Non-pigmented ciliary epithelial cell (primary cell): ENCODE measurements around the gene DNAH3.
"Not testable (repeated sequence)": the region's sequence is repeated elsewhere in the genome, so short reads cannot be mapped to it uniquely, and the experiment has no call there.

Experiments
- DNase-seq: peaks from one replicate; pipeline ENCODE4 v3.0.0-alpha.2; 2010; ENCODE audit warnings: low read depth

Gene DNAH3

GRCh38 chr16:20997147-20997546 is 153.5 kb downstream of the DNAH3 start:
- DNase-seq = no peak

GRCh38 chr16:20995711-20996110 is 154.9 kb downstream of the DNAH3 start:
- no peak for DNase-seq

- not testable (repeated sequence) for DNase-seq
Measured at GRCh38 chr16:20989496-20990070, 161.1 kb downstream of the DNAH3 start.

GRCh38 chr16:20987049-20987448 is 163.6 kb downstream of the DNAH3 start:
- no peak for DNase-seq

DNA sequence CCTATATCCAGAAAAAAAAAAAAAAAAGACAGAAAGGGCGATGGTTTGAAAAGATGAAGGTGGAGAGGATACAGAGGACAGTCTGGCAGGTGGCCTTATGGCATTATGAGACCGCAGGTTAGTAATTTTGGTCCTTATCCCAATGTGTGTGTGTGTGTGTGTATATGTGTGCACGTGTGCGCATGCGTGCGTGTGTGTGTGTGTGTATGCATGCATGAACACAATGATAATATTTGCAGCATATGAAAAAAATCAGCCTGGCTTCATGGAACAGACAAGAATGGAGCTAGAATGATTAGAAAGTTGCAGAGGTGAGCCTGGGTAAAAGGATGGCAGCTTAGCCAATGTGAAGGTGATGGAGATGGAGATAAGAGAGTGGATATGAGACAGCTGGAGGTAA is 166.6 kb downstream of the DNAH3 start:
- DNase-seq = no peak

DNA sequence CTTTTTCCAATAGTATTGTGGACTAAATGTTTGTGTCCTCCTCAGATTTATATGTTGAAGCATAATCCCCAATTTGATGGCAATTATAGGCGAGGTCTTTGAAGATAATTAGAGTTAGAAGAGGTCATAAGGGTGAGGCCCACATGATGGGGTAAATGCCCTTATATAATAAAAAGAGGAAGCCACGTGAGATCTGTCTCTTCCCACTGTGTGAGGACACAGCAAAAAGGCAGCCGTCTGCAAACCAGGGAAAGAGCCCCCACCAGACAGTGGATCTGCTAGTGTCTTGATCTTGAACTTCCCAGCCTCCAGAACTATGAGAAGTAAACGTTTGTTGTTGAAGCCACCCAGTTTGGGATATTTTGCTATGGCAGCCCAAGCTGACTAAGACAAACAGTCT is 174.1 kb downstream of the DNAH3 start:
- no peak for DNase-seq

DNA sequence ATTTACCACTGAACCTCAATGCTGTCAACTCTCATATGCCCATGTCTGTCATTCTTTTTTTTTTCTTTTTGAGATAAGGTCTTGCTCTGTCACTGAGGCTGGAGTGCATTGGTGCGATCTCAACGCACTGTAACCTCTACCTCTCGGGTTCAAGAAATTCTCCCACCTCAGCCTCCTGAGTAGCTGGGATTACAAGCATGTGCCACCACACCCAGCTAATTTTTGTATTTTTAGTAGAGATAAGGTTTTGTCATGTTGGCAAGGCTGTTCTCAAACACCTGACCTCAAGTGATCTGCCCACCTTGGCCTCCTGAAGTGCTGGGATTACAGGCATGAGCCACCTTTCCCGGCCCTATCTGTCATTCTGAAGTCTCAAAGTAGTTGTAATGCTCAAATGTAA is 177.4 kb downstream of the DNAH3 start:
- not testable (repeated sequence) for DNase-seq

- no peak for DNase-seq
Measured at GRCh38 chr16:20971401-20971800, 179.2 kb downstream of the DNAH3 start.

- no peak for DNase-seq
Measured at GRCh38 chr16:20969386-20969785, 181.3 kb downstream of the DNAH3 start.

- DNase-seq = no peak
Measured at GRCh38 chr16:20968765-20969164, 181.9 kb downstream of the DNAH3 start.

GRCh38 chr16:20960899-20961298 is 189.7 kb downstream of the DNAH3 start:
- DNase-seq = no peak

DNA sequence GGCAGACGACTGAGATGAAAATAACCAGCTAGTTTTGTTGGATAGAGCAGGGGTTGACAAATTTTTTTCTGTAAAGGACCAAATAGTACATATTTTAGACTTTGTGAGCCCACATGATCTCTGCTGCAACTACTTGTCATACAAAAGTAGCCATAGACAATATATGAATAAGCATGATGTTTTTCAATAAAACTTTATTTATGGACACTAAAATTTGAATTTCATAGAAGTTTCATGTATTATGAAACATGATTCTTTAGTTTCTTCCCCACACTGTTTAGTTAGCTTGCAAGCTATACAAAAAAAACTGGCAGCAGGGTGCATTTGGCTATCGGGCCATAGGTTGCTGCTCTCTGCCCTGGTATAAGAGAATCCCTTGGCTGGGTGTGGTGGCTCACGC is 193.5 kb downstream of the DNAH3 start:
- DNase-seq = no peak

DNA sequence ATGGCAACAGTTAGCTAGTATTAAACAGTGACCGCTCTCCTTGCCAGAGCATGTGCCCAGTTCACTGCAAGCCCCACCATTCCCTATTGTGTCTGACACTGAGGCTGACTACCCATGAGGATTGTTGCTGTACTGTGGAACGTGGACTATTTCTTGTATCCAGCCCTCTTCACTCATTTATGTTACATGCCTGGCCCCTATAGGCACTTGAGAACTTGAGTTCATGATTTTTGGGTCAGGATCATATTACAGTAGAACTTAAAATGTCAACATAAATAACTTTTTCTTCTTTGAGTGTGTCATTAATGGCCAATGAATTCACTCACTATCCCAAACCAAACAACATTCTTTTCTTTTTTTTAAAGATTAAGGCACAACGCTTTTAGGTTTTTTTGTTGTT is 194.3 kb downstream of the DNAH3 start:
- no peak for DNase-seq

- no peak for DNase-seq
Measured at GRCh38 chr16:20954574-20954973, 196.1 kb downstream of the DNAH3 start.

DNA sequence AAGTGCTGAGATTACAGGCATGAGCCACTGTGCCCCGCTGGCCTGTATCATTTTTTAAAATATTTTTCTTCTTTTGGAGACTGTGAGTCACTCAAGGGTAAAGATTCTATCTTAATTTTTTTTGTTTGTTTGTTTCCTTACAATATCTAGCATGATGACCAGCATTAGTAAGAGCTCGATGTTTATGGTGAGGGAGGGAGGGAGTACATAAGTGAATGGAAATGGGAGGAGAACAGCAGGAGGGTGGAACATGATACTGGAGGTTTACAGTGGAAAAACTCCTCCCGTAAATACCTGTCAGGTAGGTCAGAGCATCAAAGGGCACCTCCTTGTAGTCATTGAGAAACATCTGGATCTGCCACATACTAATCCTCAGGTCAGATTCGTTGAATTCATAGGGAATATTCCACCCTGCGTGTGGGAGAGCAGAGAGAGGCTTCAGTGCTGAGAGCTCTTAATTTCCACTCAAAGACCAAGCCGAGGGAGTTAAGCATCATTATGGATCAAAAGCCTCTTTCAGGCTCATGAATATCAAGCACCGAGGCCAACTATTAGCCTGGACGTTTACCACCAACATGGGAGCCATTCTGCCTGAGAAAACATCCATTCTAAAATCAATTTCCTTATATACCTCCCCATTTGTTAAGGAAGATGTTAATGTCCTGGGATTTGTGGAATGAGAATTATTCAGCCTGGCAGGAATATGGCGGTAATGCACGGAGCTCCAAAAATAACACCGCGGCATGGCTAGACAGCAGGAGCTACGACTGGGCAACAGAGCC is 198.3 kb downstream of the DNAH3 start:
- no peak for DNase-seq

DNA sequence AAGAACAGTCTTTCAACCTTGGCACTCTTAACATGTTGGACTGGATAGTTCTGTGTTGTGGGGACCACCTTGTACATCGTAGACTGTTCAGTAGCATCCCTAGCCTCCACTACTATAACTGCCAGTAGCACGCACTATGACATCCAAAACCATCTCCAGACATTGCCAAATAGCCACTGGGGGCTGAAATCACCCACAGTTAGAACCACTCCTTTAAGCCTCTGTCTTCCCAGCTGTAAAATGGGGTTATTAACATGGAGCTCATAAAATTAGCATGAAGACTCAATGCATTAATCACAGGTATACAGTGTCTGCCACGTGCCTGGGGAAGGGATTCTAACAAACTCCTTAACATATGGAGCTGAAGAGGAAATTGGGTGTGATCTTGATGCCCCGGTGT is 200.4 kb downstream of the DNAH3 start:
- DNase-seq = no peak

- no peak for DNase-seq
Measured at GRCh38 chr16:20949660-20950059, 201.0 kb downstream of the DNAH3 start.

DNA sequence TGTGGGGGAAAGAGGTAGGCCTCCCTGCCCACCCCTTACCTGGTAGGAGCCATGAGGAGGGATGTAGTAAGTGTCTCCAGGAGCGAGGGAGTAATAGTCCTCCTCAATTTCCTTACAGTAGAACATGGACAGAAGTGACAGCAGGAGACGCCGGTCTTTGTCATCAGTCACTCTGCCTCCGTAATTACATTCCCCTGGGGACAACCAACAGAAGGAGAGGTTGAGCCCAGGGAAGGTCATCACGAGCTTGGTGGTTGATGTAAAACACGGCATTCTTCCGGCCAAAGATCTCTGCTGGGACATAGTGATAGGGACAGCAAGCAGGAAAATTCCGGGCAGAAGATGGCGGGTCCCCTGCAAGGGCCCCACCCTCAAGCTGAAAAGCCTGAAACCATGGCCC is 202.2 kb downstream of the DNAH3 start:
- no peak for DNase-seq

GRCh38 chr16:20946015-20946629 is 204.5 kb downstream of the DNAH3 start:
- no peak for DNase-seq

GRCh38 chr16:20945575-20945875 is 205.1 kb downstream of the DNAH3 start:
- not testable (repeated sequence) for DNase-seq

DNA sequence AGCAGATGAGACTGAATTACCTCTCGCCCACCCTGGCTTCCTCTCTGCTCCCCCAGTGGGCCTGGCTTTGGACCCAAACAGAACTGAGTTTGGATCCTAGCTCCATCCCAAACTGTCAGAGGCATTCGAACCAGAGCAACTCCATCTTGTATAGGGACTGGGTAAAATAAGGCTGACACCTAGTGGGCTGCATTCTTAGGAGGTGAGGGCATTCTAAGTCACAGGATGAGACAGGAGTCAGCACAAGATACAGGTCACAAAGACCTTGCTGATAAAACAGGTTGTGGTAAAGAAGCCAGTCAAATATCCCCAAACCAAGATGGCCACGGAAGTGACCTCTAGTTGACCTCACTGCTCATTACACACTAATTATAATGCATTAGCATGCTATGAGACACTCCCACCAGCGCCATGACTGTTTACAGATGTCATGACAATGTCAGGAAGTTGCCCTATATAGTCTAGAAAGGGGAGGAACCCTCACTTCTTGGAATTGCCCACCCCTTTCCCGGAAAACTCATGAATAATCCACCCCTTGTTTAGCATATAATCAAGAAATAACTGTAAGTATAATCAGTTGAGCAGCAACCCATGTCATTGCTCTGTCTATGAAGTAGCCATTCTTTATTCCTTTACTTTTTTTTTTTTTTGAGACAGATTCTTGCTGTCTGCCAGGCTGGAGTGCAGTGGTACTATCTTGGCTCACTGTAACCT is 205.6 kb downstream of the DNAH3 start:
- DNase-seq = no peak

DNA sequence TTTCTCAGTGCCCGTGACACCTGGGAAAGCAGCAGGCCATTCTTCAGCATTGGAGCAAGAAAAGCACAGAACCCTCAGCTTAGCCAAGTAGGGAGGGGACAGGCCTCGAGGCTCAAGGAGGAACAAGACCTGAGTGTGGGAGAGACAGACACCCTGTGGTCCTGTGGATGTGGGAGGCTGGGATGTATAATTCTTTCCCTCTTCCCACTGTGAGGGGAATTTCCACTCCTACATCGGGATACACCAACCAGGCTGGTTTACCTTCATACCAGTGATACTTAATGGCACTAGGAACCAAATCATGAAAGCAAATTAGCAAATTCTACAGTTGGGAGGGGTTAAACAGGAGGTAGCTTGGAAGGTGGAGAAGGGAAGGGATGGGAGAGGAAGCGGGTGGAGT is 208.4 kb downstream of the DNAH3 start:
- DNase-seq = no peak

DNA sequence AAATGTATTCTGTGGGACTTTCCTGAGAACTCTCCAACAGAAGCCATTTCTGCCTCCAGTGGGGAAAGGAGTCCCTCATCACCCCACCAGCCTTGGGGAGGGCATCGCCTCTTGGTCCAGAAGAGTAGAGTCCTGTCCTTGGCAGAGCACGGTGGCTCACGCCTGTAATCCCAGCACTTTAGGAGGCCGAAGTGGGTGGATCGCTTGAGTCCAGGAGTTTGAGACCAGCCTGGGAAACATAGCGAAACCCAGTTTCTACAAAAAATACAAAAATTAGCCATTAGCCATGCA is 209.1 kb downstream of the DNAH3 start:
- no peak for DNase-seq
